Motor neuron (in vitro differentiated cells): ENCODE data around the gene GRP. TPM values are rescaled to one million over a fixed set of nuclear protein-coding genes. Genes with fewer than 3 reads are reported as not detected.

Experiments
- ATAC-seq, 8 experiments: fragments of 200-7000 bp; cut with Tn5 transposase; replicated peaks in 6 of 8; 2 replicates each; pipeline ENCODE4 v1.8.0; 2021; ENCODE audit warnings: mild to moderate bottlenecking in 8 of 8, moderate library complexity in 8 of 8
- H3K27ac ChIP-seq, 2 donors: fragments of 250-450 bp; sonication (Bioruptor Pico); 2 replicates each; pipeline ENCODE4 v1.9.0; 2021; ENCODE audit warnings: antibody characterized with exemption in 2 of 2, mild to moderate bottlenecking in 2 of 2, moderate library complexity in 1 of 2
- H3K4me1 ChIP-seq, 2 donors: fragments of 250-450 bp; sonication (Bioruptor Pico); replicated peaks in 1 of 2; 2 replicates each; pipeline ENCODE4 v1.6.1; 2021; ENCODE audit warnings: antibody characterized with exemption in 2 of 2, mild to moderate bottlenecking in 2 of 2, moderate library complexity in 1 of 2
- H3K4me3 ChIP-seq, 5 donors: fragments of 250-450 bp; sonication (Bioruptor Pico); 2 replicates each; pipeline ENCODE4 v1.9.0; 2021; ENCODE audit warnings: antibody characterized with exemption in 5 of 5, mild to moderate bottlenecking in 5 of 5, moderate library complexity in 4 of 5
- WGBS, 10 experiments: fragments of 450-650 bp; shearing (Covaris generic); methylation state at CpG; one replicate each; pipeline ENCODE4 v1.0.0; 2022; 5-methylcytosine and 5-hydroxymethylcytosine counted together
- in situ Hi-C, 9 experiments: fragments of 400-800 bp; cut with MboI; loops; one replicate each; pipeline ENCODE4 v1.15.0; 2021; ENCODE audit warnings: low sequenced_read_pairs in 9 of 9, low pct_unique_long_range_greater_than_20kb in 2 of 9; ENCODE audit not compliant: unreplicated experiment in 9 of 9
- total RNA-seq, 8 experiments: library from RNA; unstranded; fragments of 300-600 nt; gene quantifications; 2 replicates each; pipeline versions ENCODE4 v1.2.3 to v1.2.4, GENCODE V29; 2022

Gene GRP
- total RNA-seq, 8 experiments from 2014 or later, result 2.2 TPM; not detected in 7

GRCh38 chr18:59272891-59273758 is 53.2 kb downstream of the GRP start, which contains the start of gene RAX:
RAX (minus strand) TSS chr18:59273454; CDS start chr18:59273206, 248 bp downstream.
- WGBS, 10 experiments, result no CpG with 5 or more reads among the region's 88 CpGs
- no peak within 1 kb of the TSS for H3K27ac ChIP-seq
- peaks cover 0 to 4% of the 10 kb centered on the region in 2 donors for H3K4me1 ChIP-seq
- peak within 1 kb of the TSS; percentile 5 to 30 (median 14) for H3K4me3 ChIP-seq
- in situ Hi-C loops, result no loop called here
- ATAC-seq, result peak; percentile 7 to 91 (median 54)

DNA sequence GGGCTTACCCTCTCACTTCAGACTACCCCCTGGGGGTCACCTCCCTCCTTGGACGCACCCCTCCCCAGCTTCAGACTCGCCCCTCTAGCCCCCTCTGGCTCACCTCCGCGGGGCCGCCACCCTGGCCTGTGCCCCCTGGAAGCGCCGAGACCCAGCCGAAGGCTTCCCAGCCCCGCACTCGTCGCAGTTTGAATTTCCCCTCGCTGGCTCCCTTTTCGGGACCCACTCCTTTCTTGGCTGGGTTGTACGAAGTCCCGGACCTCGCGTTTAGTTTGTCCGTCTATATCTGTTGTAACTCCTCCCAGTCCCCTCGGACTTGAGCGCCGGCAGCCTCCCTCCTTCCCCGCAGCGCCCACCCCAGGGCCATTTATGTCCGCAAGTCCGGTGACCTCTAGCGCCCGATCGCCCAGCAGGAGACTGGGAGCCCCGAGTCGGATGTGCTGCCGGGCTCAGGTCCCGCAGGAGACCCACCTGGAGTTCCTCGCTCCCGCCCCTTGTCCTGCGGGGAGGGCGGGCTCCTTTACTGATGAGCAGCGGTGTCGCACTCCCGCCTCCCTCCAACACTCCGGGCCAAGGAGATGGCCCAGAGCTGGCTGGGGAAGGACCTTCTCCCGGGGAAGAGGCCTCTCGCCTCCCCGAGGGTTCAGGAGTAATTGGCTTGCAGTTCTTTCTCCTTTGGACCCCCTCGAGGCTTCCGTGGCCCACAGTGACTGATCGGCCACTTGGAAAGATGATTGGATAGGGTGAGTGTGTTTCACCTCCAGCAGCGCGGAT is 54.0 kb downstream of the GRP start:
- ATAC-seq, result no peak
- 0 to 100% (median 8%) methylated on average over 1 to 17 of the region's 48 CpGs; no CpG with 5 or more reads in 7 of the 10 experiments for WGBS, 10 experiments
- Histone ChIP-seq H3K27ac (no peak overlapping the region), H3K4me1 (peaks cover 0 to 4% of the 10 kb centered on the region in 2 donors), H3K4me3 (peak overlapping the region in 2 of 5 donors; percentile 25 to 30)
- in situ Hi-C loops, result no loop called here

DNA sequence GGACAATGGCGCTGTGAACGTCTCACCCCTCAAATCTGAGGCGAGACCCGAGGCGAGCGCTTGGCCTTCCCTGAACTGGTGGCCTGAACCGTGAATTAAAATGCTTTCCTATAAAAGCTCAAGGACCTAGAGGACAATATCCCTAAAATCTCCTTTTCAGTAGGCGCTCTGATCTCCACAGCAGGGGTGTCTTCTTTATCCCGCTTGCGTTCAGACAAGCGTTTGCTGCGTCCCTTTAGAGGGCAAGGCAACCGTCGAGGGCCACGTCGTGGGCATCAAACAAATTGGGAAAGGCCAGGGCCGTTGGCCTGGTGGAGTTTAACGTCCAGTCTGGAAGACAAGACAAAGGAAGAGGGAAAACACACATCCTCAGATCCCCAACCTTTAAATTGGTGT is 54.6 kb downstream of the GRP start:
- H3K27ac ChIP-seq, result no peak overlapping the region
- in situ Hi-C loops, result no loop called here
- ATAC-seq, result no peak
- peaks cover 0 to 4% of the 10 kb centered on the region in 2 donors for H3K4me1 ChIP-seq
- WGBS, 10 experiments, result 0 to 100% (median 33%) methylated on average over 1 to 14 of the region's 18 CpGs; no CpG with 5 or more reads in 1 of the 10 experiments
- H3K4me3 ChIP-seq, result no peak overlapping the region

- no peak for ATAC-seq
- Histone ChIP-seq H3K27ac (no peak overlapping the region), H3K4me1 (peaks cover 0 to 4% of the 10 kb centered on the region in 2 donors), H3K4me3 (no peak overlapping the region)
- in situ Hi-C loops, result no loop called here
- 39 to 83% (median 59%) methylated on average over 1 to 5 of the region's 6 CpGs; no CpG with 5 or more reads in 4 of the 10 experiments for WGBS, 10 experiments
These were observed 55.5 kb downstream of the GRP start for GRCh38 chr18:59275406-59275949.

DNA sequence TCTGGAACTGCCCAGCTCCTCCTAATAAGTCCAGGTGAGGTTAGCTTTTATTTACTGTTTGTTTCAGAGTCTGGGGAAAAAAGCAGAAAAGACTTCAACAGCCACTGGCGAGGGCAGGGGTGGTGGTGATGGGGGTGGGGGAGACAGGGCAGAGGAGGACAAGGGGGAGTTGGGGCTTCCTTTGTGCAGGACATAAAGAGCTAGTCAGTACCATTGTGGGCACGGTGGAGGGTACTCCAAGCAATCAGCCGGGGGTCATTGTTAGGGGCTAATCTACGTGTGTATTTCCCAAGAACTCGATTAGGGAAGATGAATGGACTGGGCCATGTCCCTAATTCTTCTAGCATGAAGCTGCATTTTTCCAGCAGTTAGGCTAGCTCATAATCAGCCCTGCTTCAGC is 56.1 kb downstream of the GRP start:
- Histone ChIP-seq H3K4me3 (no peak overlapping the region), H3K4me1 (peaks cover 0 to 4% of the 10 kb centered on the region in 2 donors), H3K27ac (no peak overlapping the region)
- no peak for ATAC-seq
- 0 to 53% methylated on average over 2 to 4 of the region's 5 CpGs; no CpG with 5 or more reads in 8 of the 10 experiments for WGBS, 10 experiments
- in situ Hi-C loops, result no loop called here

DNA sequence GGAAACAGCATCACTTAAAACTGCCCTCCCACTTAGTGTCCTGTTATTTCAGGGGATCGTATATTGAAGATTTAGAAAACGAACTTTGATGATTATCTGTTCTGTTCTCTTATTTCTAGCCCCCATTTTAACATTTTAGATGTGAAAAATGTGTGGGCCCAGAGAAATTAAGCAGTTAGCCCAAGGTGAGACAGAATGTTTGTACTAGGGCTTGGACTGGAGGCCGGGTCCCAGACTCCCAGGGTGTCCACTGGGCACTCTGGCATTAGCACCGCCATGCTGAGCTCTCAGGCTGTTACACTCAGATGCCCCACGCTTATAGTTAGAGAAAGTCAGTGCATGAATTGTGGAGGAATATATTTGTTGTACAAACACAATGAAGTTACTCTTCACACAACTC is 58.8 kb downstream of the GRP start:
- ATAC-seq, result no peak
- 33 to 100% (median 67%) methylated on average over 3 to 5 of the region's 5 CpGs; no CpG with 5 or more reads in 1 of the 10 experiments for WGBS, 10 experiments
- Histone ChIP-seq H3K4me1 (peaks cover 0 to 1% of the 10 kb centered on the region in 2 donors), H3K4me3 (no peak overlapping the region), H3K27ac (no peak overlapping the region)
- in situ Hi-C loops, result no loop called here

GRCh38 chr18:59279193-59279592 is 59.2 kb downstream of the GRP start:
- in situ Hi-C loops, result no loop called here
- Histone ChIP-seq H3K4me1 (no peaks in the 10 kb centered on the region), H3K4me3 (no peak overlapping the region), H3K27ac (no peak overlapping the region)
- no peak for ATAC-seq
- WGBS, 10 experiments, result 10 to 83% (median 63%) methylated on average over 1 to 3 of the region's 3 CpGs; no CpG with 5 or more reads in 2 of the 10 experiments

GRCh38 chr18:59279722-59280121 is 59.8 kb downstream of the GRP start:
- 0 to 67% (median 22%) methylated on average over 1 of the region's 1 CpG; no CpG with 5 or more reads in 5 of the 10 experiments for WGBS, 10 experiments
- no peak overlapping the region for H3K27ac ChIP-seq
- ATAC-seq, result no peak
- in situ Hi-C loops, result no loop called here
- H3K4me1 ChIP-seq, result no peaks in the 10 kb centered on the region
- H3K4me3 ChIP-seq, result no peak overlapping the region

Other genes starting within 250 kb of the GRP start
- 100 to 1,000 TPM in 6 of 8 experiments, 10 to 100 TPM in 2; 38.1 to 224 (median 159) TPM for gene SEC11C, start 80.3 kb upstream of the GRP start, total RNA-seq
- gene RAX, start 53.3 kb downstream of the GRP start, total RNA-seq, result 1 to 10 TPM in 1 of 8 experiments, under 1 TPM in 5, not detected in 2; 0.04 to 2.0 (median 0.36) TPM
- gene CPLX4, start 98.5 kb downstream of the GRP start, total RNA-seq, result under 1 TPM in 3 of 8 experiments, not detected in 5; 0.23 to 0.81 (median 0.49) TPM
- gene LMAN1, start 139.1 kb downstream of the GRP start, total RNA-seq, result 100 to 1,000 TPM in 4 of 8 experiments, 10 to 100 TPM in 4; 46.4 to 154 (median 86.4) TPM